ENCODE measurements around the gene DOCK7.
A peak's percentile ranks its signal among the peaks of the same experiment; 100 is the strongest.

Gene DOCK7

GRCh38 chr1:62476525-62477219 lies 211.5 kb downstream of the DOCK7 start:
- no peaks in the 10 kb centered on the region for H3K9me3 ChIP-seq
- DNase-seq (ENCODE audit: low spot score in 2 of 2): no peak
- in situ Hi-C loops (cut with MboI; ENCODE audit: low sequenced_read_pairs): no loop called here
- no peak overlapping the region for H3K4me3 ChIP-seq
- no peaks in the 10 kb centered on the region for H3K4me1 ChIP-seq
- H3K36me3 ChIP-seq (replicated peaks): peaks cover 4% of the 10 kb centered on the region; the same call in 1 of the 2 replicates
- no peaks in the 10 kb centered on the region for H3K27me3 ChIP-seq (ENCODE audit: low read depth)

- no peaks in the 10 kb centered on the region for H3K4me1 ChIP-seq
- no peak overlapping the region for H3K4me3 ChIP-seq
- no peaks in the 10 kb centered on the region for H3K27me3 ChIP-seq (ENCODE audit: low read depth)
- DNase-seq (ENCODE audit: low spot score in 2 of 2): no peak
- no peaks in the 10 kb centered on the region for H3K9me3 ChIP-seq
- H3K36me3 ChIP-seq (replicated peaks): peaks cover 4% of the 10 kb centered on the region; the same call in 1 of the 2 replicates
- in situ Hi-C loops (cut with MboI; ENCODE audit: low sequenced_read_pairs): no loop called here
Observed at GRCh38 chr1:62467092-62467491, 221.1 kb downstream of the DOCK7 start.

GRCh38 chr1:62462370-62462769 lies 225.8 kb downstream of the DOCK7 start:
- Histone ChIP-seq H3K4me3 (no peak overlapping the region), H3K4me1 (no peaks in the 10 kb centered on the region), H3K27me3 (ENCODE audit: low read depth) (no peaks in the 10 kb centered on the region), H3K9me3 (no peaks in the 10 kb centered on the region), H3K36me3 (replicated peaks) (0 out of 2 replicates have a peak, but pooled peaks cover 4% of the 10 kb centered on the region)
- no peak for DNase-seq (ENCODE audit: low spot score in 2 of 2)
- in situ Hi-C loops (cut with MboI; ENCODE audit: low sequenced_read_pairs): no loop called here

GRCh38 chr1:62457955-62458354 lies 230.2 kb downstream of the DOCK7 start:
- Histone ChIP-seq H3K9me3 (no peaks in the 10 kb centered on the region), H3K4me1 (no peaks in the 10 kb centered on the region), H3K27me3 (ENCODE audit: low read depth) (no peaks in the 10 kb centered on the region), H3K36me3 (replicated peaks) (peaks cover 14% of the 10 kb centered on the region), H3K4me3 (no peak overlapping the region)
- DNase-seq (ENCODE audit: low spot score in 2 of 2): no peak
- in situ Hi-C loops (cut with MboI; ENCODE audit: low sequenced_read_pairs): no loop called here

- Histone ChIP-seq H3K36me3 (replicated peaks) (peaks cover 58% of the 10 kb centered on the region), H3K9me3 (no peaks in the 10 kb centered on the region), H3K4me3 (no peak overlapping the region), H3K27me3 (ENCODE audit: low read depth) (no peaks in the 10 kb centered on the region), H3K4me1 (peaks cover 12% of the 10 kb centered on the region)
- DNase-seq (ENCODE audit: low spot score in 2 of 2): no peak
- in situ Hi-C loops (cut with MboI; ENCODE audit: low sequenced_read_pairs): no loop called here
Observed at GRCh38 chr1:62452951-62453350, 235.2 kb downstream of the DOCK7 start.

- Histone ChIP-seq H3K27me3 (ENCODE audit: low read depth) (no peaks in the 10 kb centered on the region), H3K4me1 (peaks cover 12% of the 10 kb centered on the region), H3K9me3 (no peaks in the 10 kb centered on the region), H3K4me3 (no peak overlapping the region), H3K36me3 (replicated peaks) (peaks cover 74% of the 10 kb centered on the region)
- peak; percentile 28 to 79 for DNase-seq (ENCODE audit: low spot score in 2 of 2)
- in situ Hi-C loops (cut with MboI; ENCODE audit: low sequenced_read_pairs): no loop called here
Observed at GRCh38 chr1:62450301-62450700, 237.9 kb downstream of the DOCK7 start.

- DNase-seq (ENCODE audit: low spot score in 2 of 2): no peak
- peaks cover 12% of the 10 kb centered on the region for H3K4me1 ChIP-seq
- no peak overlapping the region for H3K4me3 ChIP-seq
- in situ Hi-C loops (cut with MboI; ENCODE audit: low sequenced_read_pairs): no loop called here
- H3K9me3 ChIP-seq: no peaks in the 10 kb centered on the region
- no peaks in the 10 kb centered on the region for H3K27me3 ChIP-seq (ENCODE audit: low read depth)
- peaks cover 77% of the 10 kb centered on the region for H3K36me3 ChIP-seq (replicated peaks)
Observed at GRCh38 chr1:62448221-62448933, 239.8 kb downstream of the DOCK7 start.

GRCh38 chr1:62444701-62445100 lies 243.5 kb downstream of the DOCK7 start:
- Histone ChIP-seq H3K36me3 (replicated peaks) (peaks cover 78% of the 10 kb centered on the region), H3K4me1 (peaks cover 7% of the 10 kb centered on the region), H3K27me3 (ENCODE audit: low read depth) (no peaks in the 10 kb centered on the region), H3K9me3 (no peaks in the 10 kb centered on the region), H3K4me3 (no peak overlapping the region)
- no peak for DNase-seq (ENCODE audit: low spot score in 2 of 2)
- in situ Hi-C loops (cut with MboI; ENCODE audit: low sequenced_read_pairs): no loop called here

GRCh38 chr1:62439652-62440371 lies 248.4 kb downstream of the DOCK7 start:
- peak in 1 of 2 experiments; percentile 23 for DNase-seq (ENCODE audit: low spot score in 2 of 2)
- H3K9me3 ChIP-seq: no peaks in the 10 kb centered on the region
- H3K4me3 ChIP-seq: peak overlapping the region; percentile 95
- H3K4me1 ChIP-seq: peaks cover 16% of the 10 kb centered on the region
- H3K27me3 ChIP-seq (ENCODE audit: low read depth): no peaks in the 10 kb centered on the region
- in situ Hi-C loops (cut with MboI; ENCODE audit: low sequenced_read_pairs): no loop called here
- H3K36me3 ChIP-seq (replicated peaks): peaks cover 40% of the 10 kb centered on the region

- Histone ChIP-seq H3K36me3 (replicated peaks) (peaks cover 30% of the 10 kb centered on the region), H3K4me3 (peak overlapping the region; percentile 95), H3K4me1 (peaks cover 16% of the 10 kb centered on the region), H3K27me3 (ENCODE audit: low read depth) (no peaks in the 10 kb centered on the region), H3K9me3 (no peaks in the 10 kb centered on the region)
- in situ Hi-C loops (cut with MboI; ENCODE audit: low sequenced_read_pairs): no loop called here
- DNase-seq (ENCODE audit: low spot score in 2 of 2): peak in 1 of 2 experiments; percentile 43
Observed at GRCh38 chr1:62438163-62438562, 250.0 kb downstream of the DOCK7 start.

- peaks cover 23% of the 10 kb centered on the region for H3K36me3 ChIP-seq (replicated peaks)
- no peaks in the 10 kb centered on the region for H3K9me3 ChIP-seq
- in situ Hi-C loops (cut with MboI; ENCODE audit: low sequenced_read_pairs): no loop called here
- DNase-seq (ENCODE audit: low spot score in 2 of 2): peak in 1 of 2 experiments; percentile 36
- no peaks in the 10 kb centered on the region for H3K27me3 ChIP-seq (ENCODE audit: low read depth)
- H3K4me1 ChIP-seq: peaks cover 16% of the 10 kb centered on the region
- H3K4me3 ChIP-seq: peak overlapping the region; percentile 95
Observed at GRCh38 chr1:62437273-62437940, 250.8 kb downstream of the DOCK7 start.

- in situ Hi-C loops (cut with MboI; ENCODE audit: low sequenced_read_pairs): no loop called here
- no peaks in the 10 kb centered on the region for H3K27me3 ChIP-seq (ENCODE audit: low read depth)
- peak; percentile 68 to 99 for DNase-seq (ENCODE audit: low spot score in 2 of 2)
- peaks cover 16% of the 10 kb centered on the region for H3K4me1 ChIP-seq
- H3K4me3 ChIP-seq: peak within 1 kb of the TSS; percentile 95
- H3K9me3 ChIP-seq: no peaks in the 10 kb centered on the region
- H3K36me3 ChIP-seq (replicated peaks): peaks cover 16% of the 10 kb centered on the region
Observed at GRCh38 chr1:62436466-62437272, 251.5 kb downstream of the DOCK7 start, which contains the start of gene USP1. Gene USP1 (plus strand): TSS chr1:62437049. CDS start chr1:62439868, 2,819 bp downstream.

- peak in 1 of 2 experiments; percentile 99 for DNase-seq (ENCODE audit: low spot score in 2 of 2)
- H3K27me3 ChIP-seq (ENCODE audit: low read depth): no peaks in the 10 kb centered on the region
- H3K4me1 ChIP-seq: peaks cover 16% of the 10 kb centered on the region
- H3K9me3 ChIP-seq: no peaks in the 10 kb centered on the region
- peaks cover 9% of the 10 kb centered on the region for H3K36me3 ChIP-seq (replicated peaks)
- peak overlapping the region; percentile 95 for H3K4me3 ChIP-seq
- in situ Hi-C loops (cut with MboI; ENCODE audit: low sequenced_read_pairs): no loop called here
Observed at GRCh38 chr1:62436039-62436465, 252.1 kb downstream of the DOCK7 start.

Data from HAP-1 (cell line).